HepG2 (cell line): ENCODE measurements around the gene FAM111A. TPM values are rescaled to one million over a fixed set of nuclear protein-coding genes. Genes with fewer than 3 reads are reported as not detected.

ENCODE experiments used
- ATAC-seq: fragments of 200-7000 bp; cut with Tn5 transposase; 3 replicates; pipeline ENCODE4 v1.9.1; 2020; ENCODE audit warnings: mild to moderate bottlenecking, moderate library complexity
- BruUV-seq: library from RNA; stranded (reverse); fragments of 400-500 nt; replicated peaks from 2 replicates; lab custom pipeline; 2021; lab: Mats Ljungman, UMichigan
- CTCF ChIA-PET: fragments of 300-600 bp; formaldehyde crosslinking; extraction: SDS; loops from one replicate; lab custom pipeline; 2021; ENCODE audit warnings: low total read pairs, inconsistent platforms, low intra/inter-chr PET ratio; lab: Yijun Ruan, JAX
- POLR2A ChIA-PET: fragments of 350-600 bp; sonication (Branson Sonifier 250); formaldehyde crosslinking; loops from one replicate; lab custom pipeline; 2020; ENCODE audit warnings: antibody characterized with exemption, inconsistent platforms; lab: Yijun Ruan, JAX
- DNase-seq: peaks from one replicate; pipeline ENCODE4 v3.0.0-alpha.2; 2015; ENCODE audit warnings: low spot score
- FAIRE-seq: peaks from 3 replicates; lab custom pipeline; 2011; peaks lifted over from hg19 to GRCh38; lab: Jason Lieb, UNC
- H2AFZ ChIP-seq: one replicate; pipeline ENCODE4 v1.6.1; 2011; ENCODE audit warnings: low read length, inconsistent platforms
- H3K27ac ChIP-seq: fragments of 300-600 bp; 3 replicates; pipeline ENCODE4 v1.8.0; 2011; ENCODE audit warnings: mixed run types, mild to moderate bottlenecking, mixed read lengths, low read length, inconsistent platforms; ENCODE audit not compliant: insufficient read depth; ENCODE audit errors: extremely low read length
- H3K27me3 ChIP-seq, 2 experiments: fragments of 200-600 bp in 1 of 2; 2 replicates in 1 of 2; 3 replicates in 1 of 2; pipeline versions ENCODE4 v1.6.0 to v1.8.0; 2011; ENCODE audit warnings: low read length in 2 of 2, mild to moderate bottlenecking in 2 of 2, moderate library complexity in 2 of 2, inconsistent platforms in 1 of 2; ENCODE audit not compliant: insufficient read depth in 2 of 2, control insufficient read depth in 1 of 2
- H3K36me3 ChIP-seq, 2 experiments: fragments of 200-600 bp in 1 of 2; replicated peaks in 1 of 2; 2 replicates in 1 of 2; 3 replicates in 1 of 2; pipeline versions ENCODE4 v1.5.1 to v1.8.0; 2011; ENCODE audit warnings: low read length in 2 of 2, inconsistent platforms in 1 of 2; ENCODE audit not compliant: insufficient read depth in 2 of 2, control insufficient read depth in 1 of 2
- H3K4me1 ChIP-seq: 2 replicates; pipeline ENCODE4 v1.5.1; 2012; ENCODE audit warnings: low read length, inconsistent platforms; ENCODE audit not compliant: insufficient read depth
- H3K4me2 ChIP-seq: 2 replicates; pipeline ENCODE4 v1.6.0; 2011; ENCODE audit warnings: low read depth, low read length, inconsistent platforms
- H3K4me3 ChIP-seq, 3 experiments: fragments of 200-600 bp in 1 of 3; sonication (generic), shearing (Covaris generic) in 1 of 3; replicated peaks in 1 of 3; 2 replicates each; pipeline ENCODE4 v1.5.1; 2011 to 2016; ENCODE audit warnings: low read length in 3 of 3, inconsistent platforms in 2 of 3, low read depth in 2 of 3, mild to moderate bottlenecking in 2 of 3, control low read depth in 1 of 3, mixed read lengths in 1 of 3; ENCODE audit not compliant: insufficient read depth in 1 of 3
- H3K79me2 ChIP-seq: one replicate; pipeline ENCODE4 v1.6.1; 2011; ENCODE audit warnings: low read length, inconsistent platforms; ENCODE audit not compliant: insufficient read depth
- H3K9ac ChIP-seq: 2 replicates; pipeline ENCODE4 v1.6.0; 2011; ENCODE audit warnings: mild to moderate bottlenecking, low read depth, low read length, inconsistent platforms; ENCODE audit not compliant: insufficient read depth
- H3K9me3 ChIP-seq: 2 replicates; pipeline ENCODE4 v1.5.1; 2012; ENCODE audit warnings: mild to moderate bottlenecking, low read length
- H4K20me1 ChIP-seq: 2 replicates; pipeline ENCODE4 v1.6.0; 2011; ENCODE audit warnings: inconsistent platforms, mild to moderate bottlenecking, low read length, moderate library complexity; ENCODE audit not compliant: insufficient read depth
- AHR ChIP-seq: IDR thresholded peaks from 2 replicates; pipeline ENCODE4 v1.6.1; 2018; ENCODE audit warnings: missing genetic modification reagents, missing compliant biosample characterization
- ATF5 ChIP-seq: sonication (generic); formaldehyde crosslinking; IDR thresholded peaks from 2 replicates; pipeline ENCODE4 v1.4.0; 2020; ENCODE audit warnings: mild to moderate bottlenecking, low read depth, missing genetic modification reagents
- CEBPB ChIP-seq: IDR thresholded peaks from 2 replicates; pipeline ENCODE4 v1.6.1; 2011; ENCODE audit warnings: low read depth, low read length, improper control_type of control experiment, borderline replicate concordance
- ESRRA ChIP-seq: sonication (generic); formaldehyde crosslinking; IDR thresholded peaks from 2 replicates; pipeline ENCODE4 v1.5.1; 2020; ENCODE audit warnings: mild to moderate bottlenecking, low read depth, missing genetic modification reagents
- MAFF ChIP-seq: IDR thresholded peaks from 2 replicates; pipeline ENCODE4 v1.6.1; 2011; ENCODE audit warnings: low read depth, low read length, improper control_type of control experiment
- PHF20 ChIP-seq: sonication (generic); formaldehyde crosslinking; IDR thresholded peaks from 2 replicates; pipeline ENCODE4 v1.5.0; 2020; ENCODE audit warnings: mild to moderate bottlenecking, missing genetic modification reagents
- RAD51 ChIP-seq: fragments of 450-650 bp; IDR thresholded peaks from 2 replicates; pipeline ENCODE4 v1.6.1; 2016; ENCODE audit warnings: borderline replicate concordance
- TBX3 ChIP-seq: fragments of 450-650 bp; IDR thresholded peaks from 2 replicates; pipeline ENCODE4 v1.6.1; 2017; ENCODE audit warnings: antibody characterized with exemption, mild to moderate bottlenecking, inconsistent platforms, borderline replicate concordance
- TFDP1 ChIP-seq: IDR thresholded peaks from 2 replicates; pipeline ENCODE4 v1.6.1; 2016; ENCODE audit warnings: missing compliant biosample characterization, missing genetic modification reagents, borderline replicate concordance
- ZMAT3 ChIP-seq: sonication (generic); formaldehyde crosslinking; conservative IDR thresholded peaks from 2 replicates; pipeline ENCODE4 v1.7.0; 2021; ENCODE audit warnings: missing genetic modification reagents
- ZMYM3 ChIP-seq: sonication (generic); formaldehyde crosslinking; IDR thresholded peaks from 2 replicates; pipeline ENCODE4 v1.5.1; 2020; ENCODE audit warnings: mild to moderate bottlenecking, missing genetic modification reagents
- ZNF746 ChIP-seq: sonication (generic); formaldehyde crosslinking; IDR thresholded peaks from 2 replicates; pipeline ENCODE4 v1.8.0; 2022; ENCODE audit warnings: mild to moderate bottlenecking, missing genetic modification reagents
- ZNF761 ChIP-seq: sonication (generic); formaldehyde crosslinking; conservative IDR thresholded peaks from 2 replicates; pipeline ENCODE4 v1.4.0; 2020; ENCODE audit warnings: mild to moderate bottlenecking, missing genetic modification reagents
- WGBS: methylation state at CpG from one replicate; pipeline ENCODE4 v1.1.6; 2017; ENCODE audit warnings: low lambda C conversion rate; 5-methylcytosine and 5-hydroxymethylcytosine counted together
- in situ Hi-C: cut with HindIII; loops from 2 replicates; pipeline ENCODE4 v1.10.0; 2017; ENCODE audit warnings: low pct_unique_long_range_greater_than_20kb; ENCODE audit not compliant: extremely low pct_ligation_motif_present
- intact Hi-C: fragments of 100-400 bp; cut with micrococcal nuclease; formaldehyde crosslinking; loops from one replicate; pipeline ENCODE4 v1.10.0; 2022; ENCODE audit not compliant: unreplicated experiment
- polyA plus RNA-seq, 8 experiments: library from polyadenylated mRNA; depleted of rRNA in 3 of 8; stranded (reverse) in 7 of 8; unstranded in 1 of 8; fragments of >200 nt; fragmentation: Illumina TruSeq in 4 of 8; extraction: Trizol in 4 of 8; gene quantifications; 2 replicates each; pipeline versions ENCODE4 v1.2.1 to v1.2.3, GENCODE V29; 2011 to 2016; ENCODE audit warnings: low read depth in 4 of 8, missing spikeins in 1 of 8, mixed read lengths in 1 of 8; ENCODE audit not compliant: insufficient read depth in 1 of 8
- total RNA-seq, 5 experiments: library from RNA; depleted of rRNA; stranded (reverse); fragments of >200 nt; fragmentation: Illumina TruSeq; extraction: Trizol; gene quantifications; 2 replicates each; pipeline ENCODE4 v1.2.3, GENCODE V29; 2016; ENCODE audit warnings: low read depth in 1 of 5

The FAM111A gene
- total and polyA plus RNA-seq, 2 of the 13 experiments (the other 11 are each of a cell fraction or from before 2014, with no cell fraction given): 3.2 to 13.5 TPM

GRCh38 chr11:59196777-59197176, 54.1 kb downstream of the FAM111A start:
- in situ Hi-C loops: loop anchor here (25.0 kb wide), 1 partner anchor 491 kb away; no protein-coding TSS in a partner anchor
- no peak for ATAC-seq
- no peak overlapping the region for H2AFZ ChIP-seq
- no TSS peak for BruUV-seq
- peak; percentile 38; the same call in 1 of the 2 replicates for TF ChIP-seq CEBPB
- no peak for TF ChIP-seq AHR (CRISPR knock-in tag)
- TF ChIP-seq, all 625 proteins: peak for 1
- ChIA-PET CTCF (no interaction called here), POLR2A (no interaction called here)
- Histone ChIP-seq H3K36me3 (peaks cover 6 to 7% of the 10 kb centered on the region in 2 experiments; a peak in 2 of 5 replicates), H3K9me3 (no peaks in the 10 kb centered on the region), H3K9ac (no peak overlapping the region), H3K79me2 (no peaks in the 10 kb centered on the region), H4K20me1 (no peaks in the 10 kb centered on the region), H3K27ac (no peak overlapping the region), H3K4me1 (peaks cover 11% of the 10 kb centered on the region), H3K4me3 (no peak overlapping the region), H3K27me3 (no peaks in the 10 kb centered on the region), H3K4me2 (no peak overlapping the region)
- intact Hi-C loops: no loop called here
- no peak for FAIRE-seq
- 86% methylated on average over 2 of the region's 2 CpGs for WGBS
- no peak for DNase-seq

- Histone ChIP-seq H3K4me1 (peaks cover 9% of the 10 kb centered on the region; the same call in 1 of the 2 replicates), H3K4me2 (no peak overlapping the region), H3K27ac (no peak overlapping the region), H3K36me3 (peaks cover 4 to 6% of the 10 kb centered on the region in 2 experiments; a peak in 2 of 5 replicates), H3K9me3 (no peaks in the 10 kb centered on the region), H3K4me3 (no peak overlapping the region), H3K79me2 (no peaks in the 10 kb centered on the region), H4K20me1 (no peaks in the 10 kb centered on the region), H2AFZ (no peak overlapping the region), H3K27me3 (no peaks in the 10 kb centered on the region), H3K9ac (no peak overlapping the region)
- intact Hi-C loops: no loop called here
- in situ Hi-C loops: loop anchor here (25.0 kb wide), 1 partner anchor 489 kb away; no protein-coding TSS in a partner anchor
- DNase-seq (no peak), ATAC-seq (no peak), FAIRE-seq (no peak)
- ChIA-PET CTCF (no interaction called here), POLR2A (no interaction called here)
- no TSS peak for BruUV-seq
- TF ChIP-seq ZMYM3 (no peak), ESRRA (CRISPR knock-in tag) (no peak), ATF5 (CRISPR knock-in tag) (no peak), TBX3 (no peak), MAFF (no peak), RAD51 (no peak), ZNF746 (CRISPR knock-in tag) (no peak), TFDP1 (CRISPR knock-in tag) (no peak), PHF20 (CRISPR knock-in tag) (no peak), ZNF761 (no peak), ZMAT3 (CRISPR knock-in tag) (no peak)
- WGBS: 93% methylated on average over 8 of the region's 9 CpGs
These were observed 55.3 kb downstream of the FAM111A start for GRCh38 chr11:59197991-59198390.
